Measurements from ENCODE around the gene ZNF311. TPM values are rescaled to one million over a fixed set of nuclear protein-coding genes. Genes with fewer than 3 reads are reported as not detected.
"Not testable (repeated sequence)": the region's sequence is repeated elsewhere in the genome, so short reads cannot be mapped to it uniquely, and the experiment has no call there.

ZNF311 gene
- polyA plus RNA-seq, 1 donor (not counting 4 experiments of a cell fraction or from before 2014, with no cell fraction given): 2.7 TPM

DNA sequence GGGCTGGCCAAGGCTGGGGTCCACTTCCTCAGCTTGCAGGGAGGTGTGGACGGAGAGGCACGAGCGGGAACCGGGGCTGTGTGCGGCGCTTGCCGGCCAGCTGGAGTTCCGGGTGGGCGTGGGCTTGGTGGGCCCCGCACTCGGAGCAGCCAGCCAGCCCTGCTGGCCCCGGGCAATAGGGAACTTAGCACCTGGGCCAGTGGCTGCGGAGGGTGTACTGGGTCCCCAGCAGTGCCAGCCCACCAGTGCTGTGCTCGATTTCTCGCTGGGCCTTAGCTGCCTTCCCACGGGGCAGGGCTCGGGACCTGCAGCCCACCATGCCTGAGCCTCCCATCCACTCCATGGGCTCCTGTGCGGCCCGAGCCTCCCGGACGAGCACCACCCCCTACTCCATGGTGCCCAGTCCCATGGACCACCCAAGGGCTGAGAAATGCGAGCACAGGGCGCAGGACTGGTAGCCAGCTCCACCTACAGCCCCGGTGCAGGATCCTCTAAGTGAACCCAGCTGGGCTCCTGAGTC, 47.3 kb downstream of the ZNF311 start:
- DNase-seq (ENCODE audit: low read depth, low spot score); H3K27me3 ChIP-seq (ENCODE audit: control insufficient read depth, extremely low read depth, insufficient read depth, low read length); H2AFZ ChIP-seq (ENCODE audit: control insufficient read depth, low read length); H3K27ac ChIP-seq (ENCODE audit: control insufficient read depth, insufficient read depth, low read length); H3K4me2 ChIP-seq (ENCODE audit: control insufficient read depth, extremely low read depth, insufficient read depth, low read depth, low read length); dilution Hi-C loops (cut with MboI; ENCODE audit: extremely low pct_ligation_motif_present, low sequenced_read_pairs); H3K9ac ChIP-seq (ENCODE audit: control insufficient read depth, extremely low read depth, insufficient read depth, low read length); H3K9me1 ChIP-seq (ENCODE audit: control insufficient read depth, extremely low read depth, insufficient read depth, low read length); H3K79me2 ChIP-seq (ENCODE audit: control insufficient read depth, insufficient read depth, low read length); H3K9me3 ChIP-seq (ENCODE audit: control insufficient read depth, low read depth, low read length); H4K20me1 ChIP-seq (ENCODE audit: control insufficient read depth, extremely low read depth, insufficient read depth, low read length); H3K4me3 ChIP-seq (ENCODE audit: control insufficient read depth in 2 of 3, extremely low read depth in 1 of 3, insufficient read depth in 2 of 3, low read depth in 1 of 3, low read length in 3 of 3); FAIRE-seq; H3K36me3 ChIP-seq (ENCODE audit: control insufficient read depth in 2 of 2, extremely low read depth in 1 of 2, insufficient read depth in 2 of 2, low read length in 2 of 2): not testable (repeated sequence)
- H3K4me1 ChIP-seq (ENCODE audit: control insufficient read depth, extremely low read depth, insufficient read depth, low read length): peaks cover 11% of the 10 kb centered on the region

- H3K9me3 ChIP-seq (ENCODE audit: control insufficient read depth, low read depth, low read length): no peaks in the 10 kb centered on the region
- dilution Hi-C loops (cut with MboI; ENCODE audit: extremely low pct_ligation_motif_present, low sequenced_read_pairs): no loop called here
- DNase-seq (ENCODE audit: low read depth, low spot score): no peak
- H3K4me1 ChIP-seq (ENCODE audit: control insufficient read depth, extremely low read depth, insufficient read depth, low read length): peaks cover 11% of the 10 kb centered on the region
- H3K9ac ChIP-seq (ENCODE audit: control insufficient read depth, extremely low read depth, insufficient read depth, low read length): no peak overlapping the region
- no peak overlapping the region for H3K4me3 ChIP-seq (ENCODE audit: control insufficient read depth in 2 of 3, extremely low read depth in 1 of 3, insufficient read depth in 2 of 3, low read depth in 1 of 3, low read length in 3 of 3)
- no peaks in the 10 kb centered on the region for H4K20me1 ChIP-seq (ENCODE audit: control insufficient read depth, extremely low read depth, insufficient read depth, low read length)
- no peaks in the 10 kb centered on the region for H3K36me3 ChIP-seq (ENCODE audit: control insufficient read depth in 2 of 2, extremely low read depth in 1 of 2, insufficient read depth in 2 of 2, low read length in 2 of 2)
- no peaks in the 10 kb centered on the region for H3K27me3 ChIP-seq (ENCODE audit: control insufficient read depth, extremely low read depth, insufficient read depth, low read length)
- no peak overlapping the region for H3K4me2 ChIP-seq (ENCODE audit: control insufficient read depth, extremely low read depth, insufficient read depth, low read depth, low read length)
- no peak overlapping the region for H2AFZ ChIP-seq (ENCODE audit: control insufficient read depth, low read length)
- no peak overlapping the region for H3K27ac ChIP-seq (ENCODE audit: control insufficient read depth, insufficient read depth, low read length)
- no peaks in the 10 kb centered on the region for H3K9me1 ChIP-seq (ENCODE audit: control insufficient read depth, extremely low read depth, insufficient read depth, low read length)
- H3K79me2 ChIP-seq (ENCODE audit: control insufficient read depth, insufficient read depth, low read length): no peaks in the 10 kb centered on the region
- TF ChIP-seq EZH2 (IDR thresholded peaks at IDR 0.05; ENCODE audit: low read length): no peak
- TF ChIP-seq, protein P1, sequence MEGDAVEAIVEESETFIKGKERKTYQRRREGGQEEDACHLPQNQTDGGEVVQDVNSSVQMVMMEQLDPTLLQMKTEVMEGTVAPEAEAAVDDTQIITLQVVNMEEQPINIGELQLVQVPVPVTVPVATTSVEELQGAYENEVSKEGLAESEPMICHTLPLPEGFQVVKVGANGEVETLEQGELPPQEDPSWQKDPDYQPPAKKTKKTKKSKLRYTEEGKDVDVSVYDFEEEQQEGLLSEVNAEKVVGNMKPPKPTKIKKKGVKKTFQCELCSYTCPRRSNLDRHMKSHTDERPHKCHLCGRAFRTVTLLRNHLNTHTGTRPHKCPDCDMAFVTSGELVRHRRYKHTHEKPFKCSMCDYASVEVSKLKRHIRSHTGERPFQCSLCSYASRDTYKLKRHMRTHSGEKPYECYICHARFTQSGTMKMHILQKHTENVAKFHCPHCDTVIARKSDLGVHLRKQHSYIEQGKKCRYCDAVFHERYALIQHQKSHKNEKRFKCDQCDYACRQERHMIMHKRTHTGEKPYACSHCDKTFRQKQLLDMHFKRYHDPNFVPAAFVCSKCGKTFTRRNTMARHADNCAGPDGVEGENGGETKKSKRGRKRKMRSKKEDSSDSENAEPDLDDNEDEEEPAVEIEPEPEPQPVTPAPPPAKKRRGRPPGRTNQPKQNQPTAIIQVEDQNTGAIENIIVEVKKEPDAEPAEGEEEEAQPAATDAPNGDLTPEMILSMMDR (optimal IDR thresholded peaks at IDR 0.05 in 1 of 3, IDR thresholded peaks at IDR 0.05 in 1 of 3, conservative IDR thresholded peaks at IDR 0.05 in 1 of 3; ENCODE audit: extremely low read depth in 1 of 3, insufficient read depth in 2 of 3, low read length in 3 of 3): no peak
- no peak for FAIRE-seq
Observed at GRCh38 chr6:28956331-28956730, 48.8 kb downstream of the ZNF311 start.
